Inflammatory macrophage treated with lipopolysaccharide for 4 hours (primary cell): ENCODE data around the gene SLC19A2.
"Not testable (repeated sequence)": the region's sequence is repeated elsewhere in the genome, so short reads cannot be mapped to it uniquely, and the experiment has no call there.

Experiments used
- DNase-seq: peaks from one replicate; pipeline ENCODE4 v3.0.0-alpha.2; 2020

SLC19A2 gene

GRCh38 chr1:169508432-169509338 is 22.9 kb upstream of the SLC19A2 start:
- DNase-seq: no peak

- DNase-seq: no peak
Observed at GRCh38 chr1:169507413-169507812, 21.7 kb upstream of the SLC19A2 start.

- not testable (repeated sequence) for DNase-seq
Observed at GRCh38 chr1:169503601-169504000, 17.9 kb upstream of the SLC19A2 start.

GRCh38 chr1:169499807-169500206 is 14.1 kb upstream of the SLC19A2 start:
- no peak for DNase-seq

GRCh38 chr1:169497317-169497716 is 11.6 kb upstream of the SLC19A2 start:
- DNase-seq: no peak

- DNase-seq: no peak
Observed at GRCh38 chr1:169495916-169496315, 10.2 kb upstream of the SLC19A2 start.

GRCh38 chr1:169495046-169495775 is 9.5 kb upstream of the SLC19A2 start:
- peak; percentile 15 for DNase-seq

GRCh38 chr1:169494343-169494742 is 8.6 kb upstream of the SLC19A2 start:
- DNase-seq: no peak

- DNase-seq: no peak
Observed at GRCh38 chr1:169493251-169493650, 7.5 kb upstream of the SLC19A2 start.

- DNase-seq: no peak
Observed at GRCh38 chr1:169491845-169492281, 6.1 kb upstream of the SLC19A2 start.

GRCh38 chr1:169488157-169488556 is 2.4 kb upstream of the SLC19A2 start:
- DNase-seq: no peak

- DNase-seq: no peak
Observed at GRCh38 chr1:169487561-169487960, 1.8 kb upstream of the SLC19A2 start.

GRCh38 chr1:169487133-169487532 is 1.4 kb upstream of the SLC19A2 start:
- no peak for DNase-seq

GRCh38 chr1:169486281-169487051 is 722 bp upstream of the SLC19A2 start:
- no peak for DNase-seq

- DNase-seq: peak; percentile 73
Observed at GRCh38 chr1:169484683-169485430, 887 bp downstream of the SLC19A2 start.

- no peak for DNase-seq
Observed at GRCh38 chr1:169484101-169484500, 1.6 kb downstream of the SLC19A2 start.

- no peak for DNase-seq
Observed at GRCh38 chr1:169483500-169483966, 2.2 kb downstream of the SLC19A2 start.

- DNase-seq: no peak
Observed at GRCh38 chr1:169479363-169480066, 6.2 kb downstream of the SLC19A2 start.

GRCh38 chr1:169478094-169478672 is 7.6 kb downstream of the SLC19A2 start:
- DNase-seq: peak; percentile 37

GRCh38 chr1:169475806-169476387 is 9.8 kb downstream of the SLC19A2 start:
- DNase-seq: no peak
